ENCODE measurements around the gene WWOX. TPM values are rescaled to one million over a fixed set of nuclear protein-coding genes. Genes with fewer than 3 reads are reported as not detected.

WWOX gene
- total and polyA plus RNA-seq, 2 donors (not counting 1 experiment from before 2014, with no cell fraction given) = 10.5 to 42.3 TPM

GRCh38 chr16:78108451-78108850 lies 9.0 kb downstream of the WWOX start:
- no peaks in the 10 kb centered on the region for H3K27me3 Mint-ChIP-seq
- ChIA-PET CTCF (interaction anchor here (1.8 kb wide), 1 partner anchor 9 kb away, joined by 7 read pairs; the partner anchor contains the start of gene WWOX), POLR2A (no interaction called here)
- intact Hi-C loops (cut with micrococcal nuclease) = no loop called here
- no peak overlapping the region for H3K4me3 Mint-ChIP-seq
- H3K4me2 ChIP-seq (replicated peaks; ENCODE audit: low read depth, low read length, poor library complexity, severe bottlenecking) = no peak overlapping the region
- H3K4me3 ChIP-seq (ENCODE audit: control extremely low read depth in 1 of 5, extremely low read depth in 1 of 5, insufficient read depth in 1 of 5, low read depth in 2 of 5, low read length in 4 of 5) = no peak overlapping the region
- H3K27me3 ChIP-seq (replicated peaks in 1 of 4; ENCODE audit: control extremely low read depth in 1 of 4, control insufficient read depth in 3 of 4, insufficient read depth in 4 of 4, low read length in 3 of 4) = no peaks in the 10 kb centered on the region
- DNase-seq (no peak), ATAC-seq (ENCODE audit: low read depth) (no peak)
- no peaks in the 10 kb centered on the region for H3K4me1 Mint-ChIP-seq
- H3K36me3 ChIP-seq (replicated peaks in 1 of 2; ENCODE audit: control extremely low read depth in 1 of 2, control insufficient read depth in 1 of 2, extremely low read depth in 1 of 2, insufficient read depth in 2 of 2, low read length in 1 of 2) = peaks cover 0 to 3% of the 10 kb centered on the region in 2 experiments
- H3K9me3 Mint-ChIP-seq (ENCODE audit: insufficient read depth) = no peaks in the 10 kb centered on the region
- H3K27ac Mint-ChIP-seq = no peak overlapping the region
- no peak overlapping the region for H2AFZ ChIP-seq (ENCODE audit: insufficient read depth, low read depth, low read length, poor library complexity, severe bottlenecking)
- H4K20me1 ChIP-seq (ENCODE audit: control insufficient read depth, insufficient read depth, low read length, poor library complexity, severe bottlenecking) = no peaks in the 10 kb centered on the region
- 98% methylated on average over 4 of the region's 5 CpGs for WGBS (ENCODE audit: insufficient coverage)
- H3K4me1 ChIP-seq (ENCODE audit: control insufficient read depth in 2 of 2, insufficient read depth in 2 of 2, low read length in 2 of 2) = no peaks in the 10 kb centered on the region
- H3K79me2 ChIP-seq (ENCODE audit: control insufficient read depth, insufficient read depth, low read length) = peaks cover 11% of the 10 kb centered on the region
- no peaks in the 10 kb centered on the region for H3K9me3 ChIP-seq (ENCODE audit: control extremely low read depth in 1 of 3, control insufficient read depth in 2 of 3, insufficient read depth in 1 of 3, low read length in 2 of 3)
- TF ChIP-seq EZH2 (IDR thresholded peaks at IDR 0.05; ENCODE audit: borderline replicate concordance, insufficient read depth, low read depth, low read length, poor library complexity, severe bottlenecking) = no peak
- TF ChIP-seq, protein P1, sequence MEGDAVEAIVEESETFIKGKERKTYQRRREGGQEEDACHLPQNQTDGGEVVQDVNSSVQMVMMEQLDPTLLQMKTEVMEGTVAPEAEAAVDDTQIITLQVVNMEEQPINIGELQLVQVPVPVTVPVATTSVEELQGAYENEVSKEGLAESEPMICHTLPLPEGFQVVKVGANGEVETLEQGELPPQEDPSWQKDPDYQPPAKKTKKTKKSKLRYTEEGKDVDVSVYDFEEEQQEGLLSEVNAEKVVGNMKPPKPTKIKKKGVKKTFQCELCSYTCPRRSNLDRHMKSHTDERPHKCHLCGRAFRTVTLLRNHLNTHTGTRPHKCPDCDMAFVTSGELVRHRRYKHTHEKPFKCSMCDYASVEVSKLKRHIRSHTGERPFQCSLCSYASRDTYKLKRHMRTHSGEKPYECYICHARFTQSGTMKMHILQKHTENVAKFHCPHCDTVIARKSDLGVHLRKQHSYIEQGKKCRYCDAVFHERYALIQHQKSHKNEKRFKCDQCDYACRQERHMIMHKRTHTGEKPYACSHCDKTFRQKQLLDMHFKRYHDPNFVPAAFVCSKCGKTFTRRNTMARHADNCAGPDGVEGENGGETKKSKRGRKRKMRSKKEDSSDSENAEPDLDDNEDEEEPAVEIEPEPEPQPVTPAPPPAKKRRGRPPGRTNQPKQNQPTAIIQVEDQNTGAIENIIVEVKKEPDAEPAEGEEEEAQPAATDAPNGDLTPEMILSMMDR (IDR thresholded peaks at IDR 0.05) = no peak
- no peak overlapping the region for H3K27ac ChIP-seq (ENCODE audit: low read length in 2 of 2)
- H3K9ac ChIP-seq (ENCODE audit: low read length) = no peak overlapping the region

GRCh38 chr16:78113258-78113657 lies 13.8 kb downstream of the WWOX start:
- Histone ChIP-seq H3K4me3 (ENCODE audit: control extremely low read depth in 1 of 5, extremely low read depth in 1 of 5, insufficient read depth in 1 of 5, low read depth in 2 of 5, low read length in 4 of 5) (no peak overlapping the region), H3K27me3 (replicated peaks in 1 of 4; ENCODE audit: control extremely low read depth in 1 of 4, control insufficient read depth in 3 of 4, insufficient read depth in 4 of 4, low read length in 3 of 4) (no peaks in the 10 kb centered on the region), H2AFZ (ENCODE audit: insufficient read depth, low read depth, low read length, poor library complexity, severe bottlenecking) (no peak overlapping the region), H3K4me2 (replicated peaks; ENCODE audit: low read depth, low read length, poor library complexity, severe bottlenecking) (no peak overlapping the region), H3K9ac (ENCODE audit: low read length) (no peak overlapping the region), H3K79me2 (ENCODE audit: control insufficient read depth, insufficient read depth, low read length) (no peaks in the 10 kb centered on the region), H4K20me1 (ENCODE audit: control insufficient read depth, insufficient read depth, low read length, poor library complexity, severe bottlenecking) (no peaks in the 10 kb centered on the region), H3K27ac (ENCODE audit: low read length in 2 of 2) (no peak overlapping the region), H3K4me1 (ENCODE audit: control insufficient read depth in 2 of 2, insufficient read depth in 2 of 2, low read length in 2 of 2) (no peaks in the 10 kb centered on the region), H3K9me3 (ENCODE audit: control extremely low read depth in 1 of 3, control insufficient read depth in 2 of 3, insufficient read depth in 1 of 3, low read length in 2 of 3) (no peaks in the 10 kb centered on the region), H3K36me3 (replicated peaks in 1 of 2; ENCODE audit: control extremely low read depth in 1 of 2, control insufficient read depth in 1 of 2, extremely low read depth in 1 of 2, insufficient read depth in 2 of 2, low read length in 1 of 2) (peaks cover 4 to 12% of the 10 kb centered on the region in 2 experiments)
- no CpG with 5 or more reads among the region's 2 CpGs for WGBS (ENCODE audit: insufficient coverage)
- Mint-ChIP-seq H3K9me3 (ENCODE audit: insufficient read depth) (no peaks in the 10 kb centered on the region), H3K27me3 (no peaks in the 10 kb centered on the region), H3K4me3 (no peak overlapping the region), H3K4me1 (no peaks in the 10 kb centered on the region), H3K27ac (no peak overlapping the region)
- ChIA-PET CTCF (no interaction called here), POLR2A (no interaction called here)
- ATAC-seq (ENCODE audit: low read depth) (no peak), DNase-seq (no peak)
- intact Hi-C loops (cut with micrococcal nuclease) = no loop called here
- TF ChIP-seq, protein P1 (IDR thresholded peaks at IDR 0.05) = no peak
- TF ChIP-seq EZH2 (IDR thresholded peaks at IDR 0.05; ENCODE audit: borderline replicate concordance, insufficient read depth, low read depth, low read length, poor library complexity, severe bottlenecking) = no peak
